Activated CD4-positive, alpha-beta T cell treated with anti-CD3 and anti-CD28 coated beads, Interleukin-10, Interleukin-2, amounts not matched to agents 100 ng/mL and 50 ng/mL, durations not matched to agents 16 hours and 8 hours (primary cell): Measurements from ENCODE around the gene FCN3.

Source experiments
- DNase-seq: peaks from one replicate; pipeline ENCODE4 v3.0.0-alpha.2; 2020

The FCN3 gene

GRCh38 chr1:27379564-27380122 lies 5.0 kb upstream of the FCN3 start:
- no peak for DNase-seq

- no peak for DNase-seq
These were observed 3.3 kb upstream of the FCN3 start for GRCh38 chr1:27377760-27378495.

GRCh38 chr1:27372808-27373690 lies 1.6 kb downstream of the FCN3 start:
- DNase-seq: no peak

GRCh38 chr1:27372022-27372807 lies 2.4 kb downstream of the FCN3 start:
- no peak for DNase-seq

GRCh38 chr1:27368869-27369582 lies 5.6 kb downstream of the FCN3 start:
- no peak for DNase-seq

GRCh38 chr1:27367160-27367650 lies 7.4 kb downstream of the FCN3 start:
- no peak for DNase-seq

GRCh38 chr1:27366411-27367159 lies 8.0 kb downstream of the FCN3 start, which contains the start of gene MAP3K6:
TSS of gene MAP3K6 (minus strand) at chr1:27366961. CDS start at chr1:27366597, 364 bp downstream.
- DNase-seq: peak; percentile 62

- DNase-seq: peak; percentile 82
These were observed 8.6 kb downstream of the FCN3 start for GRCh38 chr1:27366113-27366410.

GRCh38 chr1:27365372-27366112 lies 9.1 kb downstream of the FCN3 start:
- DNase-seq: peak; percentile 85

GRCh38 chr1:27364696-27365371 lies 9.8 kb downstream of the FCN3 start:
- no peak for DNase-seq

GRCh38 chr1:27363766-27364695 lies 10.6 kb downstream of the FCN3 start:
- no peak for DNase-seq

GRCh38 chr1:27361553-27361952 lies 13.1 kb downstream of the FCN3 start:
- no peak for DNase-seq

- no peak for DNase-seq
These were observed 13.6 kb downstream of the FCN3 start for GRCh38 chr1:27361044-27361402.

- no peak for DNase-seq
These were observed 14.2 kb downstream of the FCN3 start for GRCh38 chr1:27360159-27361043.

GRCh38 chr1:27359822-27360158 lies 14.8 kb downstream of the FCN3 start:
- DNase-seq: no peak

GRCh38 chr1:27358928-27359313 lies 15.7 kb downstream of the FCN3 start:
- no peak for DNase-seq

GRCh38 chr1:27358038-27358927 lies 16.3 kb downstream of the FCN3 start:
- DNase-seq: no peak
